NCI-H2107 treated with DMSO at 0.1 percent for 48 hours (cell line): Measurements from ENCODE around the gene FSD1L.
"Not testable (repeated sequence)": the region's sequence is repeated elsewhere in the genome, so short reads cannot be mapped to it uniquely, and the experiment has no call there.

Experiments
- DNase-seq: peaks from one replicate; lab custom pipeline; 2025; ENCODE audit not compliant: unreplicated experiment; lab: John Stamatoyannopoulos, UW

Gene FSD1L

DNA sequence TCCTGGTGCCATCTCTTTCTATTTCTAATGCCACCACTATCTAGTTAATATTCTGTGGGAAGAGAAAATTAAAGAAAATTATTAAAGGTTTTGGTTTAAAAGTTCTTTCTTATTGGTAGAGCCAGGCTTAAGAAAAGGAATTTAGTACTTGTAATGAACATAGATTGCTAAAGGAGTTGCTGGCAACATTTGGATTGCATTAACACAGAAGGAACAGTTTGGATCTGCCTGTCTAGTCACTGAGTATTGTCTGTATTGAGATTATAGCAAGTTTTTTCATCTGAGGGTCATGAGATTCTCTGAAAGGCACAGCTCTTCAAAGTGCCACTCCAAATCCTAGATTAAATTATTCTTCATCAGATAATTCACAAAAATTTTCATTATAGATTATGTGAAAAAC, 32.0 kb downstream of the FSD1L start:
- DNase-seq, result no peak

DNA sequence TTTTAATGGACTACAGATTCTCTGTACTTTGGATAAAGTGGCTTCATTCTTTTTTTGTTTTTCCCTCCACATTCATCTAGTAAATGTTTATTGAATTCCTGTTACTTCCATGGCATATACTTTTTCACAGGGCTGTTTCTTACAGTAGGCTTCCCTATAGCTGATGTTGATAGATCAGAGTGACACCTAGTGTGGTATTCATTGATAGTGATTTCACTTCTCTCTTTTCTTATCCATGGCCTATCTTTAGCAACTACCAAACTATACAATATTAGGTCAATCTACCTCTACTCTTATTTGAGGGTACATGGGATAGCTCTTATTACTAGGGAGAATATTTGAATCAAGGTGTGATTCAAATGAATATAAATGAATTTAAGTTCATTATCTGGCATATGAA, 35.8 kb downstream of the FSD1L start:
- DNase-seq, result no peak

DNA sequence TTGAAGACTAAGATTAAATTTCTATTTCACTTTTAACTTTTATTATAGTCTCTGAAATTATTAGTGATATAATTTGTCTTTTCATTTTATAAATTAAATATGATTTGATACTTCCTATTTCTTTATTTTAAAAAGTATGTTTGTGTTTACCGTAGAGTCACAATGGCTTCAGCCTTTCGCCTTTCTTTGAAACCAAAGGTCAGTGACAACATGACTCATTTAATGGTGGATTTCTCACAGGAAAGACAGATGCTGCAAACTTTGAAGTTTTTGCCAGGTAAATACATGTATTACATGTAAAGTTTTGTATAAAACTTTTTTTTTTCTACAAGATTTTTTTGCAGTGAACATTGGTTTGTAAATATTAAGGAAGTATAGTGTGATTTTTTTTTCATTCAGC, 36.4 kb downstream of the FSD1L start:
- no peak for DNase-seq

DNA sequence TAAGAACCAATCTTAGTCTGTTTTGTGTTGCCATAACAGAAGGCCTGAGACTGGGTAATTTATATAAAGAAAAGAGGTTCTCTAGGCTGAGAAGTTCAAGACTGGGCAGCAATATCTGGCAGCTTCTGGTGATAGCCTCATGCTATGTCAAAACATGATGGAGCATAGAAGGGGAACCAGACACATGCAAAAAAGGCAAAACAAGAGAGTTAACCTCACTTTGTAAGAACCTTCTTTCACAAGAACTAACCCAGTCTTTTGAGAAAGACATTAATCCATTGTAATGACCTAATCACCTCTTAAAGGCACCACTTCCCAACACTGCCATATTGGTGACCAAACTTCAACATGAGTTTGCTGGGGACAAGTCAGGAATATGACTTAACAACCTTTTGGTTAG, 37.3 kb downstream of the FSD1L start:
- DNase-seq, result no peak

DNA sequence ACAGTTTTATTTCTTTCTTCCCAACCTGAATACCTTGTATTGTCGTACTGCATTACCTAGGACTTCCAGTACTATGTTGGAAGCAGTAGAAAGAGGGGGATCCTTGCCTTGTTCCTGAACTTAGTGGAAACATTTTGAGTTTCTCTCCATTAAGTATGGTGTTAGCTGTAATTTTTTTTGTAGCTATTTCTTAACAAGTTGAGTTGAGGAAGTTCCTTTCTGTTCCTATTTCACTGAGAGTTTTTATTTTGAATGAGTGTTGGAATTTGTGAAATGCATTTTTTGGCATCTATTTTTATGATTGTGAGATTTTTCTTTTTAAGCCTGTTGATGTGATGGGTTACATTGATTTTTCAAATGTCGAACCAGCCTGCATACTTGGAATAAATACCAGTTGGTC, 49.0 kb downstream of the FSD1L start:
- DNase-seq, result no peak

DNA sequence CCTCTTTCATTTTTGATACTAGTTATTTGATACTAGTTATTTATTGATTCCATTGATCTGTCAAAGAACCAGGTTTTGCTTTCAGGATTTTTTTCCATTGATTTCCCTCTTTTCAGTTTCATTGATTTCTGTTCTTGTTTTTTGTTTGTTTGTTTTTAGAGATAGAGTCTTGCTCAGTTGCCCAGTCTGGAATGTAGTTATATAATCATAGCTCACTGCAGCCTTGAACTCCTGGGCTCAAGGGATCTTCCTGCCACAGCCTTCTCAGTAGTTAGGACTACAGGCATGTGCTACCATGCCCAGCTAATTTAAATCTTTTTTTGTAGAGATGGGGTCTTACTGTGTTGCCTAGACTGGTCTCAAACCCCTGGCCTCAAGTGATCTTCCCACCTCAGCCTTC, 49.9 kb downstream of the FSD1L start:
- DNase-seq, result no peak

DNA sequence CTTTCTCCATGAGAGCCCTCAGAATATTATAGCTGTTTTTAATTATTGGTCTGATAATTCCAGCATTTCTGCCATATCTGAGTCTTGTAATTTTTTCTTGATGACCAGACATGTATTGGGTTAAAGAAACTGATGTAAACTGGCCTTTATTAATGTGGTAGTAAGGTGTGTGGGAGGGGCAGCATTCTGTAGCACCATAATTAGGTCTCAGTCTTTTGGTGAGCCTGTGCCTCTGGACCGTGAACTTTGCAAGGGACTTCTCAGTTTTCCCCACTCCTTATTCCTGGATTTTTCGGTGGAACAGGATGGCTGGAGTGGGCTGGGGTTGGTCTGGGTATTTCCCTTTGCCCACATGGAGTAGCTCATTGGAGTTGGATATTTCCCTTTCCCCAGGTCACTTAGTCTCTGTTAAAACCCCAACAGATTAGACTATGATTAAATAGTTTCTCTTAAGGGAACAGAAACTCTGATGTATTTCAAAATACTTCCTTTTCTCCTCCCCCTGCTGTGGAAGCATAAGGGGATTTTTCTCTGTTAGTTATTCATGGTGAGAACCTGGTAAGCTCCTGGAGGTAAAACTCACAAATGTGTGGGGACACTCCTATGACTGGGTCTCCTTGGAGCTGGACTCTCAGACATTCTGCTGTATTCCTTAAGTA, 52.4 kb downstream of the FSD1L start:
- DNase-seq, result no peak

DNA sequence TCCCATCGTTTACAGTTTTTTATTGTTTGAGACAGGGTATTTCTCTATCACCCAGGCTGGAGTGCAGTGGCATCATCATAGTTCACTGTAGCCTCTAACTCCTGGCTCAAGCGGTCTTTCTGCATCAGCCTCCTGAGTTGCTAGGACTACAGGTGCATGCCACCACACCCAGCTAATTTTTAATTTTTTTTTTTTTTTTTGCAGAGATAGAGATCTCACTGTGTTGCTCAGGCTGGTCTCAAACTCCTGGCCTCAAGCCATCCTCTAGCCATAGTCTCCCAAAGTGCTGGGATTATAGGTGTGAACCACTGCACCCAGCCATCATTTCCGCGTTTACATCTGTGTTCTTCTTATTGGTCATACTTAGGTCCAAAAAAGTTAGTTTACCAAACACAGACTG, 53.6 kb downstream of the FSD1L start:
- DNase-seq, result no peak

DNA sequence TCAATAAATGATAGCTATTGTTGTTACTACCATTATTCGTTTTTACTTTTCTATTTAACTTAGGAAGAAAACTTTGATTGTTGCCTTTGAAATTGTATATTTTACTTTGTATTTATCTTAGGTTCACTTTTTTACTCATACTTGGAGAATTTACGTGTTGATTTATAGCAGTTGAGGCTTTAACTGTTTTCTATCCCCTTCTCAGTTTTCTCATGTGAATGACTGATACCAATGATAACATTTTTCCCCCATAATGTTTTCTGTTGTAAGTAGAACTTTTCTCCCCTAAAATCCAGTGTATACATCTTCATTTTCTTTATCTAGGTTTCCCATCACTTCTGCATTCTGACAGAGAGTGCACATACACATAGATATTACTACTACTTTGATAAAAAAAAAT, 54.4 kb downstream of the FSD1L start:
- no peak for DNase-seq

DNA sequence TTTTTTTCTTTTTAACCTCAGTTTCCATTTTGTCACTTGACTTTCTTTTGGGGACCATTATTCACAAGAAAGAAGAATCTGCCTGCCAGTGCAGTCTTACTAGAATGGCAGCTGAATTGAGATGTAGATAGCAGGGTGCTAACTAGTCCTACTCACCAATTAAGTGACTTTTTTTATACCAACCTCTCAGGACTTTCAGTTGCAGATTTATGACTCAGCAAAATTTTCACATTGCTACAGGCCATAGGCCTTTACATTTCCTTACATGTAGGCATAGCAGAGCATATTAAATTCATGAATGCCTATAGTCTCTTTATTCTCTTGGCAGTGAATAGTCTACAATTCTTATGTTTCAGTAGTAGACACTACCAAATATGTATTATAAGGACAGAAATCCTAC, 56.0 kb downstream of the FSD1L start:
- DNase-seq, result no peak

DNA sequence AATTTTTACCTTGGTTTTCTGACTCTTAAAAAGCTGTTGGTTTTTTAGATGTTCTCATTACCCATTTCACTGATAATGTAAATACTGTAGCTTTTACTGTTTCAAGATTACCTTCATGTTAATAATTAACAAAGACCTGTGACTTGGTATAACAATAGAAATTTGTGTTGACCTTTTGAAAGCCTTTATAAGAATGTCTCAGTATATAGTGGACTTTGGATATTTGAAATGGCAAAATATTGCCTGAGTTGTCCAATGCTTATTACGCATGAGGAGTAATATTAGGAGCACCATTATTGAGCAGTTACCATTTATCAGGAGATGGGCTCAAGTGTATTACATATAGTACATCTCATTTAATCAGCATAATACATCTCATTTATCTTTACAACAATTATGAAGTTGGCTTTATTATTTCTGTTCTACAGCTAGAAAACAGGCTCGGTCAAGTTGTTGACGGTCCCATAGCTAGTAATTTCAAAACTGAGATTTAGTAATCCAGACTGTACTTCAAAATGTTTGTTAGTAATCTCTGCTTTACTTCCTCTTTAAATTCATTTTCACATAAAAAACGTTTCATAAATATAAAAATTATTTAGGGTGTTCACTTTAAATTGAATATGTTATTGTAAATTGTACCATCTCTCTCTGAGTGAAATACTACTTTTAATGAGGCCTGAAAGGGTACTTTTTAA, 59.4 kb downstream of the FSD1L start:
- no peak for DNase-seq

DNA sequence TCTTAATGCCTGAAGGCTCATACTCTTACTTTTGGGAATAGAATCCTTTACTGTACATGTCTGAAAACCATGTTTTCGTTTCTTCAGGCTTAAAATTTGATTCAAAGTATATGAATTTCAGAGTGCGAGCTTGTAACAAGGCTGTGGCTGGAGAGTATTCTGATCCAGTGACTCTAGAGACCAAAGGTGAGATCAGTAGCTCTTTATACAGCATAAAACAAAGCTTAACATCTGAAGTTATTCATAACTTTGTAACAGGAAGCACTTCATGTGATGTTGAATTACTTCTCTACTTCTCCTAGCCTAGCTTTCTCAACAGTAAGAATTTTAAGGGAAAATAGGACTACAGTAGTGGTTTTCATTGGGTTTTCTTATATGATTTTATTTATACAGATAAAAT, 60.7 kb downstream of the FSD1L start:
- no peak for DNase-seq

DNA sequence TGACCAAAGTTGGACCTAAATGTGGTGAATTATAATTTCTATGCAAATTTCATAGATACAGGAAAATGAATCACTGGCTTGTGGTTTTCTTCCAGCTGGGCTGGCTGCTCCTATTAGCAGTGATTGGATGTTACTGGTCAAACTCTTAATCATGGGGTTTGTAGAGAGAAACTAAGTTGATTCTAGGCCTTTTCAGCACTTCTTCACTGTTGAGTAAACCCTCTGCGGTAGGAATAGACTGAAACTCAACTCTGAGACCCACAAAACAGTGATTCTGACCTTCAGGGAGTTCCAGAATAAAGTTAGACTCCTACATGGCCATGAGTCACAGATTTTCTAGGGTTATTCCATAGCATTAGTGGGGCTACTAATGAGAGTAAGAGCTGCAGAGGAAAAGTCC, 62.2 kb downstream of the FSD1L start:
- no peak for DNase-seq

DNA sequence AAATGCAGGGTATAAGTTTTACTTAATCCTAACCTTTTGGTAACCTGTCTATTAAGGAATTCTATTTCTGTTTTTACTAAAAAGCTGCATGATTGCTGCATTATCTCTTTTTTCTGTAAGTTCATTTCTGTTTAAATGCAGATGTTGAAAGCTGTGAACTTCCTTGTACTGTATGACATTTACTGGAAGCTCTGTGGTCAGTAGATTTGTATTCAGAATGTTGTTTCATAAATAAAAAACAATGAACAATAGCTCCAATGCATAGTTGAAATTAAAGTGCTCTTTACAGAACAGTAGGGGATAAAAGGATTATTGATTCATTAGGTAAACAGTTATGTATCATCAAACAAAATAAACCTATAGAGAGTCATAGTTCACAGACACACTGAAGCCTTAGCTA, 63.6 kb downstream of the FSD1L start:
- DNase-seq, result no peak

DNA sequence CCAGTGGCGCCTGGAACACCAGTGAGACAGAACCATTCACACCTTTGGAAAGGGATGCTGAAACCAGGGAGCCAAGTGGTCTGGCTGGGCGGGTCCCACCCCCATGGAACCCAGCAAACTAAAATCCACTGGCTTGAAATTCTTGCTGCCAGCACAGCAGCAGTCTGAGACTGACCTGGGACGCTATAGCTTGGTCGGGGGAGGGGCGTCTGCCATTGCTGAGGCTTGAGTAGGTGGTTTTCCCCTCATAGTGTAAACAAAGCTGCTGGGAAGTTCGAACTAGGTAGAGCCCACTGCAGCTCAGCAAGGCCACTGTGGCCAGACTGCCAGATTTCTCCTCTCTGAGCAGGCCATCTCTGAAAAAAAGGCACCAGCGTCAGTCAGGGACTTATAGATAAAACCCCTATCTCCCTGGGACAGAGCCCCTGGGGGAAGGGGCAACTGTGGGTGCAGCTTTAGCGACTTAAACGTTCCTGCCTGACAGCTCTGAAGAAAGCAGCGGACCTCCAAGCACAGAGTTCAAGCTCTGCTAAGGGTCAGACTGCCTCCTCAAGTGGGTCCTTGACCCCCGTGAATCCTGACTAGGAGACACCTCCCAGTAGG, 68.1 kb downstream of the FSD1L start:
- no peak for DNase-seq

DNA sequence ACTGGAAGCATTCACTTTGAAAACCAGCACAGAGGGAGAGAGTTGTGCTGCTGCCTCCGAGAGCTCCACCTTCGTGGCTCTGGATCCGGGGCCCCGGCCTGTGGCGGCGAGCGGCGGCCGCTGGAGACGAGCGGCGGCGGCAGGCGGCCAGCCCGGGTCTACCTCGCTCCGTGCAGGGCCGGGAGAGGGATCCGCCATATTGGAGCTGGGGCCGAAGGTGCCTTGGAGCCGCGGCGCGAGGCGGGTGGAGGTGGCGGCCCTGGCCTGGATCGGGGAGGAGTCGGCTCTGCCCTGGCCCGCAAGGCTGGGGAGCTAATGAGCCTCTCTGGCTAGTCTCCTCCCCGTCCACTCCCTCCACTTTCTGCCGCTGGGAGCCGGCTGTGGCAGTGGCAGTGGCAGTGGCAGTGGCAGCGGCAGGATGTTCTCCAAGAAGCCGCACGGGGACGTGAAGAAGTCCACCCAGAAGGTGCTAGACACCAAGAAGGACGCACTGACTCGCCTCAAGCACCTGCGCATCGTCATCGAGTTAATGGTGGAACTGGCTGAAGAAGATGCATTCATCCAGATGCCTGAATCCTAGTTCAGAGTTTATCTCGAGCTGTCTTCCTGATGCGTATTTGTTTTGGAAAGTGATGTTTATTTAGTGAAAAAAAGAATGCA, 72.0 kb downstream of the FSD1L start:
- DNase-seq, result not testable (repeated sequence)

DNA sequence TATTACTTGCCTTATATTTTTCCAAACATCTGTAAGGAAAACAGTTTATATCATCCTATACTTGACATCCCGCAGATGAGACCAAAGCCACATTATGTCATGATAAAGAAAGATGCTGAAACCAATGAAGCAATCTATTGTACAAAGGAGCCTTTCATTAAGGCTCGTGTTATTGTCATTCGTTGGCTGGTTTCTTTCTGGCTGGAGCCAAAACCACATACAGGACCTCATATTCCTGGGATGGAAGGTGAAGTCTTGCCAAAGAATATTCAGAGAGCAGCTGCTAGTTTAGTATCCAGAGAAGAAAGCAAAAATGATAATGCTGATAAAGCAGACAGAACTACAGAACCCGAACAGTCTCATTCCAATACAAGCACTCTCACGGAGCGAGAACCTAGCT, 73.2 kb downstream of the FSD1L start:
- DNase-seq, result not testable (repeated sequence)

DNA sequence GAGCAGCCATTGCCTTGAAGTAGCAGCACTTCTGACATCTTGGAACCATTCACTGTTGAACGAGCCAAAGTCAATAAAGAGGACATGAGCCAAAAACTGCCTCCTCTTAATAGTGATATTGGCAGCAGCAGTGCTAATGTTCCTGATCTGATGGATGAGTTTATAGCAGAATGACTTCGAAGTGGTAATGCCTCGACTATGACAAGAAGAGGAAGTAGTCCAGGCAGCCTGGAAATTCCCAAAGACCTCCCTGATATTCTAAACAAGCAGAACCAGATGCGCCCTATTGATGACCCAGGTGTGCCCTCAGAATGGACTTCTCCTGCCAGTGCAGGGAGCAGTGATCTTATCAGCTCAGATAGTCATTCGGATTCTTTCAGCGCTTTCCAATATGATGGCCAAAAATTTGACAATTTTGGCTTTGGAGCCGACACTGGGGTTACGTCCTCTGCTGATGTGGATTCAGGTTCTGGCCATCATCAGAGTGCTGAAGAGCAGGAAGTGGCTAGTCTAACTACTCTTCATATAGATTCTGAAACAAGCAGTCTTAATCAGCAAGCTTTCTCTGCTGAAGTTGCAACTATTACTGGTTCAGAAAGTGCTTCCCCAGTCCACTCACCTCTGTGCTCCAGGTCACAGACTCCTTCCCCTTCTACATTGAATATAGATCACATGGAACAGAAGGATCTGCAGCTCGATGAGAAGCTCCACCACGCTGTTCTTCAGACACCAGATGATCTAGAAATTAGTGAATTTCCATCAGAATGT, 75.0 kb downstream of the FSD1L start:
- not testable (repeated sequence) for DNase-seq

DNA sequence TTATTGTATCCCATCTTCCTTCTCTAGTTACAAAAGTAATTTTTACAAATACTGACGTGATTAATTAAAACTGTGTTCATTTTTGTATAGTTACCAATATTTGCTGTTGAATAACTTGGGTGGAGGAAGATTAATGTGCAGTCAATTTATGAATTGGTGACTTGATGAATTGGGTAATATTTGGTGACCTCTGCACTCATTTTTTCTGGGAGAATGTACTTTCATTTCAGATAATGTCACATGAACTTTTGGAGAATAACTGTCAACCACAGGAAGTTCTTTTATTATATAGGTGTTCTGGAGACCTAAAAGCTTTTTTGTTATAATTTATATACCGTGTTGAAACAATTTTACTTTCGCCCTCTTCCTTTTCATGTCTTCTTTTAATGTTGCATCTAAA, 83.7 kb downstream of the FSD1L start:
- DNase-seq, result no peak

DNA sequence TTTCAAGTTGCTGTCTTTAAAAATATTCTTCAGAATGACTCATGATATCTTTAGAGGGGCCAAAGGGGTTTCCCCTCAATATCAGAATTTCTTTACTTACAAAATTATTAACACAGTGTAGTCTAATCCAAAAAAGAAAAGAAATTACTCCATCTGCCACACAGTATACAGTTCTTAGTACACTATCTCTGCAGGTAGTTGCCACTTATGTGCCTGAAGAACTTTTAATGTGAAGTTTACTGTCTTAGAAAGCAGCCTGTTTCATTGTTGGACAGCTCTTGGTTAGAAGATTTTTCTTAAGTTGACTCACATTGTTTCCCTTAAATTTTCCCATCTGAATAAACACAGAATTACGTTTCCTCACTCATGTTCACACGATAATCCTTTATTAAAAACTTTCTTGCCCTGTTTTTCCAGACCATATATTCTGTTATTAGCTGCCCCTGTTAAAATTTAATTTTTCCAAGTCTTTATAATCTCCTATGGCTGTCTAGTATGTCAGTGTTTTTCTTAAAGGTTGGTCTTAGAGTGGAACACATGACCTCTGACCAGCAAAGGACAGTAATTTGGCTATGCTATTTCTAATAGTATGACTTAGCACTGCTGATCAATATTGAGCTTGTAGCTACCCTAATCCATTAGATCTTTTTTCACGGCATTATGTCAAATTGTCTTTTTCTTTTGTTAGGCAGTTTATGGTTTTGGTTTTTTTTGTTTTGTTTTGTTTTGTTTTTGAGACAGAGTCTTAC, 88.3 kb downstream of the FSD1L start:
- DNase-seq, result no peak

DNA sequence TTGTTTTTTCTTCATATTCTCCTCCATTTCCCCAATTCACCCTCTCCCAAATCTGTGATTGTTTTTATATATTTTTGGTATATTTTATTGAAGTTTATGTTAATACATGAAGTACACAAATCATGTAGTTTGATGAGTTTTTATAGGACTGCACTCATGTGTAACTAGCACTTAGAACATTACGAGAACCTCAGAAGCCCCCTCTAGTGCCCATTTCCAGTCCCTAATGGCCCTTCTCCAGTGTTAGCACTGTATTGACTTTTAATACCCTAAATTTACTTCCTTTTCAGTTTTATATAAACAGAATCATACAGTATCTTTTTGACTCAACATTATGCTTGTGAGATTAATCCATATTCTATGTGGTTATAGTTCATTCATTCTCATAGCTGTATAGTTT, 91.6 kb downstream of the FSD1L start:
- DNase-seq, result no peak
